Fibroblast of skin of left biceps (primary cell): ENCODE data around the gene FSTL5.
"Not testable (repeated sequence)": the region's sequence is repeated elsewhere in the genome, so short reads cannot be mapped to it uniquely, and the experiment has no call there.

Experiments used
- DNase-seq, 2 experiments: peaks; one replicate each; pipeline ENCODE4 v3.0.0-alpha.2; 2013; ENCODE audit warnings: low read depth in 2 of 2

Gene FSTL5

DNA sequence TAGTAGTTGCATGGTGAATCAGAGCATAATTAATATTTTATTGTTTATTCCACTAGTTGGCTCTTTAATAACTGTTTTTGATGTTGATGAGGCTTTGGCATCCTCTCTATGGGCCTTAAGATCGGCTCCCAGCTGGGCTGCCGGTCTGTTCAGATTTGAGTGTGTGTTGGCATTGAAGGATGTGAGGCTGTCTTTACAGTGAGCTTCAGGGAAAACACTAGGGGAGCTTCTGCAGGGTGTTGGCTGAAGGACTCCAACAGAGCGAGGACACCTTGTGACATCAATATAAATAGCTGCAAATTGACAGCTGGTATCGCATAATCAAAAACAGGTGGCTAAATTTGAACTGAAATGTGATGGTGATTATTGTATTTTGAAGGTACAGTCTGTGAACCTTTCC lies 322.0 kb downstream of the FSTL5 start:
- DNase-seq = no peak

DNA sequence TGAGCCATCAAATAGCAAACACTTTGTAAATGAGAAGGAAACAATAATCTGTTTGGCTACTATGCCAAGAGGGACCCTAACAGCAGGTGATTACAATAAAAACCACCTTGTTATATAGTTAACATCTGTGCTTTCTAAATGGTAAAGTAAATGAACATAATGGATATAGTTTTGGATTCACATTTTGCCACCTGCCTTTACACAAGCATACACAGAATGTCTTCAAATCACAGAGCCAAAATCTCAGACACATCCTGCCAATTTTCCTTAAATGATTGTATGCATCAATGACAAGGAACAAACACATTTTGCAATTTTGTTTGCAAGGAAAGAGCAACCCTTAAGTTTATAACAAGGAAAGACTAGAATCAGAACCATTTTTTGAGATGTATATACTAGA lies 334.2 kb downstream of the FSTL5 start:
- no peak for DNase-seq

DNA sequence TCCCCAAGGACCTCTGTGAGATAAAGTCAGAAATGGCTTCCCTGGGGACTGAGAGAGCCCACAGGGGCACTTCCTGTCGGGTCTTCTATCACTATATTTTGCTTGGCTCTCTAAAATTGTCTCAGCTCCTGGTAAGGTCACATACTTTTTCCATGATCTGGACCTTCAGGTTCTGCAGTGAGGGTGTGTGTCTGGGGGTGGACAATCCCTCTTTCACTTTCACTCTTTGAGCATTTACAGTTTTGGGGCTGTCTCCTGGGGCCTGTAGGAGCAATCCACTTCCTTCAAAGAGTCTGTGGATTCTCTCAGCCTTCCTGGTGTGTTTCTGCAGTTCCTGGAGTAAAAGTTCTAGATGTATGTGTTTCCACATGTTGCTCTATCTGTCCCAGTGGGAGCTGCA lies 335.7 kb downstream of the FSTL5 start:
- DNase-seq = no peak

DNA sequence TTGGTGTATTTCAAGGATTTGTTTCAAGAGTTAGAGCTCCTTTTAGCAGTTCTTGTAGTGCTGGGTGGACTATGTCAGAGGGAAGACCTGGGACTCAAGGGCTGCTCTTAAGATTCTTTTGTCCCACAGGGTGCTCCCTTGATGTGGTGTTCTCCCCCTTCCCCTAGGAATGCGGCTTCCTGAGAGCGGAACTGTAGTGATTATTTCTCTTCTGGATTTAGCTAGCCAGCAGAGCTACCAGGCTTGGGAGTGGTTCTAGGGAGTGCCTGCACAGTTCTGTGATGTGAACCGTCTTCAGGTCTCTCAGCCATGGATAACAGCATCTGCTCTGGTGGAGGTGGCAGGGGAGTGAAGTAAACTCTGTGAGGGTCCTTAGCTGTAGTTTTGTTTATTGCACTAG lies 336.8 kb downstream of the FSTL5 start:
- DNase-seq = no peak

DNA sequence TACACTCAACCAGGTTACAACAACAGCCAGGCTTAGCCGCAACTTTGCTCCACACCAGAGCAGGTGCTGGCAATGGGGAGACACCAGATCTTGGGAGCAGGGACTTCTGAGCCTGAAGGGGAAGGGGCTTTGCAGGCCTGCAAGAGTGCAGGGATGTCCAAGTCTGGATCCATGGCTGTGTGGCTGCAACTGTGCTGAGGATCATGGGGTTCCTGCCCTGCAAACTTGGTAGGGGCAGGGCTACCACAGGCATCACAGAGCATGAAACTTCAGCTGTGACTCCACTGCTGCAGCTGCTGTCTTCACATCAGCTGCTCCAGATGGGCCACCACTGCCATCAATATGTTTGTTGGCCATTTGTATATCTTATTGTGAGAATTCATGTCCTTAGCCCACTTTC lies 340.4 kb downstream of the FSTL5 start:
- DNase-seq = no peak

DNA sequence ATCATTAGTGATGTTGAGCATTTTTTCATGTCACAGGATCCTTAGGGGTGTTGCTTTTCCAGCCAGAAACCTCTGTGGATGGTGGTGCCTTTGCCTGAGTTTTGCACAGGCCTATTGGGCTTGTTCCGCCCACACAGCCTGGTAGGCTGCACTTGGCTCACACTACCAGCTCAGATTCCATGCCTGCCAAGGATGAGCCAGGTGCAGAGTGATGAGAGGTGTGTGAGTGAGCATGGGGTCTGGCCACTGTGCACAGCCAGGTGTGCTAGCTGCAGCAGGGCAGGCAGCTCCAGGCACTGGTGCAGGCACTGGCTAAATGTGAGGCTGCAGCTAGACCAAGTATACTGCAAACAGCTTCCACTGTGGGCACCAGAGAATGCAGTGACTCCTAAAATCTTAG lies 341.6 kb downstream of the FSTL5 start:
- DNase-seq = no peak

DNA sequence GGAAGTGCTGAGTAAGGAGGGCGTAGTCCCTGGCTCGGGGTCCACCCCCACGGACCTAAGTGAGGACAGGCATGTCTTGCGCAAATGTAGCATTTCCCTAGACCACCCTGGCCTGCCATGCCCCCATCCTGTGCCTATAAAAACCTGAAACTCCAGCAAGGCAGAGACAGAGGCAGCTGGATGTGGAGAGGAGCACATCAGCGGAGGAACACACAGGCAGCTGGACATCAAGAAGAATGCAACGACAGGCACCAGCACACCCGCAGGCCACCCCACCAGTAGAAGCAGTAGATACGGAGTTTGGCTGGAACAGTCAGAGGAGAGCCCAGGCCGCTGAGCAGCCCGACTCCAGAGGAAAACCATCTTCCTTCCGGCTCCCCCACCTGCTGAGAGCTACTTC lies 345.9 kb downstream of the FSTL5 start:
- DNase-seq = no peak

DNA sequence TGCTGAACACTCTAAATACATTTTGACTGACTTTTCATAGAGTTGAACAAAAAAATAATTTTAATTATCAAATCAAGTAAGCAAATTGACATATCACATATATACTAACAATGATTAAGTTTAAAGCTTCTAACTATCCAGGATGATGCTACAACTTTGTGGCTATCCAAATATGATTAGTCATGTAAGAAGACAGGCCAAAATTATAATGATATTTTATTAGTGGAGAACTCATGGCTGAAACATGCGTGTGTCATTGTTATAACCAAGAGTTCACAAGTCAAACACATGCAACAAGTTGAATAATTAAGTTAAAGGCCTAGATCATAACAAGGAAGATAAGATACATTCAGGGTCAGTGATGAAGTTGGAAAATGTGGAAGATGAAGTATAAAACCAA lies 346.8 kb downstream of the FSTL5 start:
- no peak for DNase-seq

DNA sequence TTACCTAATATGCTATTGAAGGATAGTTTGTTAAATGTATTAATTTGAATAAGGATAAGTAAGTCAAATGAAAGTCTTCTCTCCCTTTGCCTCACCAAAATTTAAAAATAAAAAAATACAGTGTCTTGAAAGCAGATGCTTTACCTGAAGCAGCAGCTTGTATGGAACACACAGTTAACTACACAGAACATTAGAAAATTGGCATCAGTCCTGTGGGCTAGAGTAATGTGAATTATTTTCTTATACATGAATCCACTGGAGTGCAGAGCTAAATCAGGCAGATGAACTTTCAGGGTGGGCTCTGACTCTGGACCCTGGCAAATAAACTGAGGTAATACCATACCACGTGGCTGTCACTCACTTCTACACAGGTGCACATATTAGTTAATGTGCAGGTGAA lies 348.0 kb downstream of the FSTL5 start:
- DNase-seq = no peak

DNA sequence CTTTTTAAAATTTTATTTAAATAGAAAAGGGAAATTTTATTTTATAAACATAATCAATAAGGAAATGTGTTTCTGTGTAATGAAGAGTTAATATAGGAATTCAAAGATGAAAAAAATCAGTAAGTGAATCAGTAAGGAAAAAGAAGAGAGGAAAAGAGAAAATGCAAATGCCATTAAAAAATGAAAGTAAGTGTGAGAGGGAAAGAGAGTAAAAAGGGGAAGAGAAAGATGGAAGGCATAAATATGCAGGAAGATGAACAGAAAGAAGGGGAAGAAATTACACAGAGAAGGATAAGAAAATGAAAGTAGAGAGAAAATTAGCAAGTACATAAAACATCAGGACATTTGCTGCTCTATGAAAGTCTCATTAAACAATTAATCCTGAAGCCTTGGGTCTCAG lies 349.9 kb downstream of the FSTL5 start:
- DNase-seq = no peak

DNA sequence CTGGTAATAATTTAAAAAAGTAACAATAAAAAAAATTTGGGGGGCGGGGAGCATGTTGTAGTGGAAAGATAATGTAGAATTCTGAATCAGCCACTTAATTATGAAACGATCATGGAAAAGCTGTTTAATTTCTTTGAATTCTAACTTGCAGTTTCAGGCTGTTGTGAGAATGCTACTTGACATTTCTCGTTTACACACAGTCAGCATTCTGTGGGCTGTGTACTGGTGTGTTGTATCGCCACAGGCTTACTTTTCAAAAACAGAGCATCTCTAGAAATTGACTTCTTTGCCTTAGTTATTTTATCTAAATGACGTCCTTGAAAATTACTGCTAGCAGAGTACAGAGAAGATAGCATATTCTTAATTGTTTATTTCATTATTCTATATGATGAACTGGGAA lies 350.4 kb downstream of the FSTL5 start:
- no peak for DNase-seq

DNA sequence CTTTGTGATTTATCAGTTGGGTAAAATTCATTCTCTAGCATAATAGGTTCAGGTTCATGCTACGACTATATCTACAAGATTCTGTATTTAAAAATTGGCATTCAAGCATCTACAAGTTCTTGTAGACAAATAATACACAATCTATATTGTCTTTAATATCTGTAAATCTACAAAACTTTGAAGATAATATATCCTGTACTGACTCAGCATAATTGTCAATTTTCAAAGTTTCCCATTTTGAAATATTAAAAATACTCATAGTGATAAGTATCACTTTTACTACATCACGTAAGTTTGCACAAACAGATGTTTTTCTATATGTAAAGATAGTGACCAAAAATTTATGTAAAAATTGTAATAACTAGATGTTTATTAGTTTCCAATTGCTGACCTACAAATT lies 360.6 kb downstream of the FSTL5 start:
- DNase-seq = no peak

DNA sequence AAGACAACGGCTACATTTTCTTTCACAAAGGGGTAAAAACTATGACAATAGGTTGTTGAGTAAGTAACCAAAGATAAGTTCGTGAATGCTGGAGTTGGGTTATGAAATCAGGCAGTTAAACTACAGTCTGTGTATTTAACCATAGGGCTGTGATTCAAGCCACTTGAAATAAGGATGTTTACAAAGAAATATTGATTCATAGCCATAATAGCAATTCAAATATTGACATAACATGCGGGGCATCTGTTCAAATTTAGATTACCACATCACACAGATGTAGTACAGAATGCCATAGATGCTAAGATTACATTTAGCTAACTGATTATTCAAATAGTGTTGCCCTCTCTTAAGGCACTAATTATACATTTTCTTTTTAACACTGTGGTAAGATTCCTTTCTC lies 364.1 kb downstream of the FSTL5 start:
- no peak for DNase-seq

DNA sequence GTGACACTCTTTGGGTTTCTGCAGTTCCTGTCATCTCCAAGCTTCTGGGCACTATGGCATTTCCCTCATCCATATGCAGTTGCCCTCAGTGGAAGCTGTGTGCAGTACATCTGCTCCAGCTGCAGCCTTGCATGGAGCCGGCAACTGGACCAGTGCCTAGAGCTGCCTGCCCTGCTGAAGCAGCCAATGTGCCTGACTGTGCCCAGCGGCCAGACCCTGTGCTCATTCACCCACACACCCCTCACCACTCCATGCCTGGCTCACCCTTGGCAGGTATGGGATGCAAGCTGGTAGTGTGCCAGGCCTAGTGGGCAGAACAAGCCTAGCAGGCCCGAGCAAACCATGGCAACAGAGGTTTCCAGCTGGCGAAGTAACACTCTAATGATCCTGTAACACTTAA lies 370.8 kb downstream of the FSTL5 start:
- no peak for DNase-seq

DNA sequence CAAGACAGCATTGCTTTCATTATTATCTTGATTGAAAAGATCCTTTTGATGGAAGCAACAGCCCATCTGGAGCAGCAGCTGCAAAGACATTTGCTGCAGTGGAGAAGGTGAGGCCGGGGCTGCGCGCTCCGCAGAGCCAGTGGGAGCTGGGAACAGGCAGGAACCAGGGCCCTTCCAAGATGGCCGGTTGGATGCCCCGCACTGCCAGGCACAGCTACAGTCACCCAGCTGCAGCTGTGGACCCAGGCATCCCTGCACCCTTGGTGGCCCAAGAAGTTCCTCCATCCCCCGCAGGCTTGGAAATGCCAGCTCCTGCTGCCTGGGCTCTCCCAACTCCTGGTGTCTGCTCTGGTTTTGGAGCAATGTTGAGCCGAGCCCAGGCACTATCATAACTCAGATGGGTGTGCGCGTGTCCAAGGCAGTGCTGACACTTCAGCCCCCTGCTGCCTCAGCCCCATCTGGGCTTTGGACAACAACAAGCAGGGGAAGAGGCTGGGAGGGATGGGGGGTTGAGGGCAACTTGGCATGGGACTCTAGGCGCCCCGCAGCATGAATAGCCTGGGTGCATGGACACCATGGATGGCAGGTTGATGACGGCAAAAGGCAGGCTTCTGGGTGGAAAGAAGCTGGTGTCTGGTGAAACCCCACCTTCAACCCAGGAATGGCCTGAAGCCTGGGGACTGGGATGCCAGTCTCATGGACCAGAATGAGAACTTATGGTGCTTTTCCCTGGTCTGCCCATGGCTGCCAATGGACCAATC lies 371.8 kb downstream of the FSTL5 start:
- no peak for DNase-seq

DNA sequence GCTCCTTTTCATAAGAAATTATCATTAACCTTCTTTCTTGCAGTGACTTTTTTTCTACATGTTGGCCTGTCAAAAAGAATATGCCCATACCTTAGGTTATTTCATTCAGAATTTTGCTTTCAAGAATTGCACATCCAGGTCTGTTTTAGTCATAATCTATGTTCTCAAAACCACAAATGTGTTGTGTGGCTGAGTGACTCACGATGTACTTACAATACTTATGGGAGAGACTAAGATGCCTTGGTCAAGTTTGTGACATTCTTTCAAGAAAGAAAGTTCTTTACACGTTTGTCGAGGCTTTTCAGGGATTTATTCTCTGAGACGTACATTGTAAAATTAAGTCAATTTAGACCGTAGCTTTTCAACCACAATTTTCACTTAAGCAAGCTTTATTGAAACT lies 396.7 kb downstream of the FSTL5 start:
- DNase-seq = peak; percentile 8 to 12

DNA sequence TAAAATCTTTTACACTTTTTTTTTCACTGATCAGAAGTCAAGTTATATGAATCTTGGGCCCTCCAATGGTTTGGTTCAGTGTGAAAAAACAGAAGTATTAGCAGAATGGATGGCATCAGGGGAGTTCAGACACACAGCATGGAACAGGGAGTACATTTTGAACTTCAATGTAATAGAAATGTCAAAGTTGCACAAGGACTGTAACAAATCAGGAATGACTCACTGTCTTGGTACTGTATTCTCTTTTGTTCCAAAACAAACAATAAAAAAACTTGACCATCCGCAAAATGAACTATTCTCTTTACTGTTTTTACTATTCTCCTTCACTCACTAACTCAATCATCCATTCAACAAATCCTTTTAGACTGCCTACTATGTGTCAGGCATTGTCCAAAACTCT lies 401.0 kb downstream of the FSTL5 start:
- DNase-seq = peak; percentile 8 to 10

DNA sequence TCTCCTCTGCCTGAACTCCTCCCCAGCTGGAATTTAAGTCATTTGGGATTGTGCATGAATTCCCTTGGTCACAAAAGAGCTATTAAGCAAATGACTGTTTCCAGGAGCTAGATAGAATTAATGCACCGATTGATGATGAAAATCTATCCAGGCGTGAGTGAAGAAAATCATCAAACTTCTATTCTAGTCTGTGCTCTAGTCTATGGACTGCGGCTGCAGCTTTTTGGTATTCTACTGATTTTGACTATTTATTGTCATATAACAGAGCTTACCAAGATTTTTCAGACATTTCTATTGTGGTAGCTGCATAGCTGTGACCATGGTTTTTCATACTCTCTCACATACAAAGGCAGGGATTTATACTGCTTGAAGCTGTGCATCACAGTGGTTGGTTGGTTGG lies 403.8 kb downstream of the FSTL5 start:
- DNase-seq = no peak

DNA sequence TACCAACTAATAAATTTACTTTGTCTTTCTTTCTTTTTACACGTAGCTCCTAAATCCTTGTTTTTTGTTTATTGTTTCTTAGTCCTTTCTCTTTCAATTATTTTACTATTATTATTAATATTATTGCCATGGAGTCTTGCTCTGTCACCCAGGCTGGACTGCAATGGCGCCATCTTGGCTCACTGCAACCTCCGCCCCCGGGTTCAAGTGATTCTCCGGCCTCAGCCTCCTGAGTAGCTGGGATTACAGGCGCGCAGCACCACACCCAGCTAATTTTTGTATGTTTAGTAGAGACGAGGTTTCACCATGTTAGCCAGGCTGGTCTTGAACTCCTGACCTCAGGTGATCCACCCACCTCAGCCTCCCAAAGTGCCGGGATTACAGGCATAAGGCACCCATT lies 405.4 kb downstream of the FSTL5 start:
- DNase-seq = not testable (repeated sequence)

DNA sequence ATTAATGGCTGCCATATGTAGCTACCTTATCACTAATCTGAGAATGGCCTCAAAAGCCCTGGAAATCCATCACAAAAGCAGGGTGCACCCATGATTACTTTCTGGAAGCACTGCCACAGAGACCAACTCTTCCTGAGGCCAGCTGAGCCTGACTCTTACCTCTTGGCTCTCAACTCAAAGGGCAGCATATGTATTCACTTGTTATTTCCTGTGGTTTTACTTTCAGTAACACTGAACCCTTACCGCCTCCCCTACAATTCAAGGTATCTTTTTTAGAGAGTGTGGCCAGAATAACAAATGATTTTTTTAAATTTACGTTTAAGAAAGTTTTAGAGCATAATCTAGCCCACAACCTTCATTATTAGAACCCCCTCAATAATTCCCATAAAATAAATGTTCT lies 434.9 kb downstream of the FSTL5 start:
- no peak for DNase-seq

DNA sequence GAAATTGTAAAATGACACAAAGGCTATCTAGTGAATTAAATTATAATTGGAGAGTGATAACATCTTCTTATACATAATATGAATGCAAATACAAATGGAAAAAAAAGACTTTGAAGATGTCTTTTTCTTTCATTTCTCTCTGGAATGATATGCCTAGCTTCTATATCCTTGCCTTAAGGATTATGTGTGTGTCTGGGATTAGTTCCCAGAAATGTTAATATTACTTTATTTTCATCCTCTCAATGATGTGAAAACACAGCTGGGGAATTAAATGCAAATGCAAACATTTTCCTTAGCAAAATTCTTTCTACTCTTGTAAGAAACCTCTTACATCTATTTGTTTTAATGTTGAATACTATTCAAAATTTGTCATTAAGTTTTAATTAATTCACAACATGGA lies 441.9 kb downstream of the FSTL5 start:
- no peak for DNase-seq

DNA sequence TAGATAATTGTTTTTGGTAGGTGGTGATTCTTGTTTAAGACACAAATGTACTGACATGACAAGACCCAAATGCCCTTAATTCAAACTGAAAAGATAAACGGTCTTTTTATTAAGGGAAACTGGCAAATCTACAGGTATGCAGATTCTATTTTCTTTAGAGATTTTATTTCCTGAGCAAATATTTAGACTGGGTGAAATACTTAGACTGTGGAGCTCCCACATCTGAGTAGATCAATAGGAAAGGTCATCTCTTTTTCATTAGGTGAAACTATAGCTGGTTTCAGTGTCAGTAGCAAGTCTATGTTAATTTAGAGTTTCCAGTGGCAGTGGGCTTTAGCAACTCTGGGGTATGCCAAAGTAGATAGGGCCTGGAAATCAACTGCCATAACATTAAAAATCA lies 446.7 kb downstream of the FSTL5 start:
- no peak for DNase-seq

DNA sequence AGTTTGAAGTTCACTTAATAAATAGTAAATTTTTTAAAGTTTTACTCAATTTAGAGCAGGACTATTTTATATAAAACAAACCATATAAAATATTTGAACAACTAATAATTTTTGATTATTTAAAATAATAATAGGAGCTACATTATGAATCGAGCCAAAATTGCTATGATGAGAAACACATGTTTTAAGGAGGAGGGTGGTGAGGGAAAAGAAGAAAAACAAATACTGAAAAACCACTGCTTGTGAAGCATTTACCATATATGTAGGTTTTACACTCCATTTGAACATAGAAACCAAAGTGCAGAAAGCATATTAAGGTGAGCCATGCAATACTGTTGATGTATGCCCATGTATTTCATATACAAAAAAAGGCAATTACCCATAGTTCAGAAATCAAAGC lies 448.9 kb downstream of the FSTL5 start:
- DNase-seq = peak; percentile 8 to 17

DNA sequence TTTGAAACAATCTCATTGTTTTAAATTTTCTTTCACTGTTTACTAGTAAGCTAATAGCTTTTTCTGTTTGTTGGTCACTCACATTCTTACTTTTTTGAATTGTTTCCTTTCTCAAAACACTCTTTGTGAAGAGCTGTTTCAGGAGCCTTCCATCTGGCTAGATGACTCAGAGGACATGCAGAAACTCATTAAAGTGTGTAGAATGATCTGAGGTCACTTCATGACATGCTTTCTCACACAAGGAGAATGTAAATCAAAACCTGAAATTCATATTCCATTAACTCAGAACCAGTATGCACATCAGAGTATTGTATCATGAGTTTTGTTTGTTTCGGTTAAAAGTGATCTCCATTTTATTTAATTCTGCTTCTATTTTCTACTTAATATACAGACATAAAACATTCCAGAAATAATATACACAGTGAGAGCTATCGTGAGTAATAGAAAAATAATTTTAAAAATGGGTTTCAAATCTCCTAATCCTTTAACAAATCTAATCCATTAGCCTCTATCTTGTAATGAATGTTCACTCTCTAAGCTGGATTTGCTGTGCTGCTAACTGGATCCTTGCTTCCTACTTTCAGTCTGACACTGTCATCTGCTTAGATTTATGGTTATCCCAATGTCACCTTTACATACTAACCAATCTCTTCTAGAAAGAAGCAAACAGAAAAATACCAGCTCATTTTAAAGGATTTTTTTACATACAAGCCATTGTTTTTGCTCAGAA lies 449.6 kb downstream of the FSTL5 start:
- peak; percentile 76 to 78 for DNase-seq
